GM19438 (cell line): ENCODE measurements around the gene UNC5A.

Experiments
- ATAC-seq: cut with Tn5 transposase; IDR thresholded peaks from one replicate; pipeline ENCODE4 v1.9.1; 2021; ENCODE audit warnings: low read depth; ENCODE audit not compliant: unreplicated experiment

The UNC5A gene

DNA sequence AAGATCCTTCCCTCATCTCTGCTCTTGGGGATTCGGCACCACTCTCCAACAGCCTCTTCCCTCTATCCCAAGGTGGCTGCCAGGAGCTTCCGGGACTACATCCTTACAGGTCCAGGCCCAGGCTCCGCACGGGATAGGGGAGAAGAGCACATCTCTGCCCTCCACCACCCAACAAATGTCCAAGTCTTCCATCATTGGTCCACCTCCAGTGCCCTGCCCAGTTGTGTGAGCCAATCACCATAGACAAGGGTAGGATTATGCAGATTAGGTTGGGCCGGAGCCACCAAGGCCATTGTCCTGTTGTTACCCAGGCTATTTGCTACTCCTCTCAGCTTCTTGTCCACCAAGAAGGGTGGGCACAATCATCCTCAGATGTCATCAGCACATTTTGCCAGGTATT, 9.1 kb downstream of the UNC5A start:
- no peak for ATAC-seq

DNA sequence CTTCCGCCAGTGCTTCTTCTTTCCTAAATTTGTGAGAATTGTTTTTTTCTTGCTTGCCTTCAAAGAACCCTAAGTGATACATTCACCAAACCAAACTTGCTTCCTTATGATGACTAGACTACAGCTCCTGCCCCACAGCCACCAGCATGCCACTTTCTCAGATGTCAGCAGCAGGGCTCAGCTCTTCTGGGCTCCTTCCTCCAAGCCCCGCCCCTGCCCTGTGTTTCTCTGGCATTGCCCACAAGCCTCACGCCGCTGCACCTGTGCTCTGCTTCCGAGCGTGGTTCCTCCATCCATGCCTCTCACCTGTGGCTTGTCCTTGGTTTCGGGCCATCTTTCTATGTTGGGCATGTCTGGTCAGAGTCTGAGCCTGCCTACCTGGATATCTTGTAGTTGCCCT, 10.6 kb downstream of the UNC5A start:
- ATAC-seq, result no peak

DNA sequence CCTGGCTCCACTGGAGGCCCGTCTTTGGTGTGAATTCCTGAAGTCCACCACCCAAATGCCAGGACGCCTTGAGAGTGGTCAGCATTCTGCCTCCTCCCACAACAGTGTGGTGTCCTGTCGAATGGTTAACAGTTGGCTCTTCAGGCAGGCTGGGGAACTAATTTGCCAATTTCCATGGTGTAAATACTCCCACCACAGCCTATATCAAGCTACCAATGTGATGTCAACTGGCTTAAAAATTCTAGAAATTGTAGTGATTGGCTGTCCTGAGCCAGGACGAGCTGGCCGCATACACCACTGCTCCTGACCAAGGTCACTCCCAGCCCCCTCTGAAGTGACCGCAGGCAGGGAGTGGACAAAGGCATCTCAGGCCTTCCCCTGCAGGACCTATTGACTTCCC, 11.1 kb downstream of the UNC5A start:
- no peak for ATAC-seq

DNA sequence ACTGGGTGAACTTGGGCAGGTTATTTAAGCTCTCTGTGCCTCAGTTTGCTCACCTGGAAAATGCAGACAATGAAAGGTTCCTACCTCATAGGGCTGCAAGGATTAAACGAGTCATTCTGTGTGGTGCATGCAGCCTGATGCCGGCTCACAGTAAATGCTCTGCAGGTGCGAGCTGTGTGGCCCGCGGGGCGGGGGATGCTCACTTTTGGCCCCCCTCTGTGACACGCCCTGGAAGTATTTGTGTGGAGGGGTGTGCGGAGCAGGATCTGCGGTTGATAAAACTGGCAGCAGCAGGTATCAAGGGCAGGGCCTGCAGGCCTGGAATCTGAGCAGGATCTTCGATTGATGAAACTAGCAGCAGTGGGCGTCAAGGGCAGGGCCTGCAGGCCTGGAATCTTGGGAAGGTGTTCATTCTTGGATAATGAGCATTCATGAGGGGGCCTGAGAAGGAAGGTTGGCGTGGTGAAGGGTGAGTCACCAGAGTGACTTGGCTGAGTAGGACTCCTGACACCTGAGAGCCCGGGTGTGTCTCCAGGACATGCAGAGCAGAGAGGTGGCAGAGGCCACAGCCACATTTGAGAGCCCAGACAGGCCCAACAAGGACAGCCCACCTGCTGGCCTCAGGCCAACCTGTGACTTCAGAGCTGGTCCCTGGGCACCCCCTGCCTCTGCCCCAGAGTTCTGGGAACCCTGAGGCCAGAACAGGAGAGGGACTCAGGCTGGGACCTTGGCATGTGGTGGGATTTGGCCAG, 11.9 kb downstream of the UNC5A start:
- ATAC-seq, result no peak

DNA sequence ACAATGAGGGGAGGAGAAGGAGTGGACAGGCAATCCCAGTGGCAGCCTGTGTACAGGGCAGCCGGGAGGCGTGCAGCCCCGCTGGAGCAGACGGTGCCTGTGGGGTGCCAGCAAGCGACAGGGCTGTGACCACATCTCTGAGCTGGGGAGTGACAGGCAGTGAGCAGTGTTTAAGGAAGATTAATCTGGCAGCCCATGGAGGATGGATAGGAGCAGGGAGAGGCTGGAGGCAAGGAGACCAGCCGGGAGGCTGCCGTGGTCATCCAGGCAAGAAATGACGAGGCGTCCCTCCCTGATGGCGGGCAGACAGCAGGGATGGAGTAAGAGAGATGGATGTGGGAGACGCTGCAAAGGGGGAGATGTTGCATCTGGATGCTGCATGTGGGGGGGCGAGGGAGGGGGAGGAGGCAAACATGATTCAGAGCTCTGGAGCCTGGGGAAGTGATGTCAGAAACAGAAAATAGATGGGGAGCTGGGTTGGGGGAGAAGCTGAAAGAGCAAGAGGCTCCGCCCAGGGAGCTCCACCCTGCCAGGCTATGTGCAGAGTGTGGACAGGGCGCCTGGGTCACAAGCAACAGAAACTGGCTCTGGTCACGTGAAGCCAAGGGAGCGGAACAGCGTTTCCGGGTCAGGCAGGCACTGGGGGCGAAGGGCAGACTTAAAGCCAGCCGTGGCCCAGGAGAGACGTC, 12.6 kb downstream of the UNC5A start:
- ATAC-seq, result no peak

DNA sequence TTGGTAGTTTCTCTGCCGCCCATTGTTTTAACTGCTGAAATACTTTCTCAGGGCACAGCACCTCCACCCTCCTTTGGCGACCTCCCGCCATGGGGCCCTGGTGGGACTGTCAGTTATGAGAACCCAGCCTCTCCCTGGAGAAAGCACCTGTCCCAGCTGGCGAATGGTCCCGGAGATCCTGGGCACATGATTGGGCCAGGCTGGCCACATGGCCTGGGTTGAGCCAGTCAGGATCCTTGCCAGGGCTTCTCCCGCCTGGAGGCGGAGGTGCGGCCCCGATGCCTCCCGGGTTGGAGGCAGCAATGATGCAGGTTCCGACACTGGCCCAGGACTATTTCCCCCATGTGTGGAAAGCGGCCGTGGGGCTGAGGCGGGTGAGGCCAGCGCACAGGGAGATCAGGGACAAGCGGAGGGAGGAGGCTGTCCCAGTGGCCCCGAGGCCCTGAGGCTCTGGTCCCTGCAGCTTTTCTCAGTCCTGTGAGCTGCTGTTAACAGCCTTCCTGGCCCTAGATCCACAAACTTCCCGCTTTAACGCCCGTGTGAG, 13.6 kb downstream of the UNC5A start:
- no peak for ATAC-seq

DNA sequence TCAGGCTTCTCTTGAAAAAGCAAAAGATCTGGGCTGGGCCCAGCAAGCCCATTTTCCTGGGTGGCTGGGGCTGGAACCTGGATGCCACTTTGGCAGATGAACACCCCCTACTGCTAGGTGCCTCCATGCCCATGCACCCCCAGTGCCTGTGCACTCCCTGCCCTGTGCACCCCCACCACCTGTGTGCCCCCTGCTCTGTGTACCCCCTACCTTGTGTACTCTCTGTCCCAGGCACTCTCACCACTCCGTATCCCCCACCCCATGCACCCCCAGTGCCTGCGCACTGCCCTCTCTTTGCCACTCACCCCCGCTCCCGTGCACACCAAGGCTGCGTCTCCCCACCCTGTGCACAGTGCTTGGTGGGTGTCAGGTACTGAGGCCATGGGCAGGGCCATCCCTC, 14.2 kb downstream of the UNC5A start:
- no peak for ATAC-seq

DNA sequence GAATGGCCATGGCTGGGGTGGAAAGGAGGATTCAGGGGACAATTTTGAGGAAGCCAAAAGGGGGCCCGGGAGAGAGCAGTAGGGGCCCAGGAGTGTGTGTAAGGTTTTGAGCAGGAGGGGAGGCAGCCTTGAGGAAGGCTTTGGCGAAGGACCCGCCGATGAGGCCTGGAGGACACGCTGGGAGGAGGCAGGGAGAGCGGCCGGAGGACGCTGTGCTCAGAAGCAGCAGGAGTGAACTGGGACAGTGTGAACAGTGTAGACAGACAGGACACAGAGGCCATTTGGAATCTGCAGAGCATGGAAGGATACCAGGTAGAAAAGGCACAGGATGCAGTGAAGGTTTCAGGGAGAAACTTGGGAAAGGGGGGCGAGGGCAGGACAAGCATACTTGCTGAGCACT, 14.9 kb downstream of the UNC5A start:
- ATAC-seq, result no peak

DNA sequence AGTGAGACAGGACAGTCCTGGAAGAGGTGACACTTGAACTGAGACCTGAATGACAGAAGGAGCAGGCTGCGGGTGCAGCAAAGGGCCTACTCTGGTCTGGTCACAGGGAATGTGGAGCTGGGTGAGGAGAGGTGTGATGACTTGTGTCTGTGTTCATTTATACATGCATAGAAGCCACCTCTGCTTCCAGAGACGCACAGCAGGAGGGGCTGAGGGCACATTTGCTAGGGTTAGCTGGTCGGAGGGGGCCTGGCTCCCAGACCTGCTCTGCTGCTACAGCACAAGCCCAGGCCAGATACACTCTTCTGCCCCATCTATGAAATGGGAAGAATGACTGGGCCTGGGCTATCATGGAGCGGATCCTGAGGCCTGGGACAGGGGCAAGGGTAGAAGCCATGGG, 15.6 kb downstream of the UNC5A start:
- no peak for ATAC-seq

DNA sequence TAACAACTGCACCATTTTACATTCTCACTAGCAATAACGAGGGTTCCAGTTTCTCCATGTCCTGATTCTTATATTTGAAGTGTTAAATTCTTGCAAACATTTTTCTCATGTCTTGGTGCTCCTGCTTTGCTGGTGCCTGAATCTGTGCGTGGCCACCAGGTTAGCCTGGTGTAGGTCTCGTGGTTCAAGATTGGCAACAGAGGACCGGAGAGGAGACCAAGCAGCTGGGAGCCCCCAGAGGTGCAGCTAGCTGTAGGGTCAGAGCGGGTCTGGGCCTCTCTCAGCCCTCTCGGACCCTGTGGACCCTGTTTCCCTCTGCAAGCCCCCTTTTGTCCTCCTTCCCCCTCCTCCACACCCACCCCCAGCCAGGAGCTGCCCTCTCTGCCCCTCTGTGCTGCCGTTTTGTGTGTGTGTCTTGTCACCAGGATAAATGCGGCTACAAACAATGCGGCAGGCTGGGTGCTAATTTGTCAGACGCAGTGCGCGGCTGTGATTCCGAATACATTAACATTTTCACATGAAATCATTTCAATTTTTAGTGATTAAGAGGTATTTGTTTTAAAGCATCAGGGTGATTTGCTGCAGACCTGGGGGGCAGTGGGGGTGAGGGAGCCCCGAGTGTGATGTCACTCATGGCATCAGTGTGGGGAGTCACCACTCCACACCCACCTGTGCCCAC, 17.5 kb downstream of the UNC5A start:
- ATAC-seq, result no peak

DNA sequence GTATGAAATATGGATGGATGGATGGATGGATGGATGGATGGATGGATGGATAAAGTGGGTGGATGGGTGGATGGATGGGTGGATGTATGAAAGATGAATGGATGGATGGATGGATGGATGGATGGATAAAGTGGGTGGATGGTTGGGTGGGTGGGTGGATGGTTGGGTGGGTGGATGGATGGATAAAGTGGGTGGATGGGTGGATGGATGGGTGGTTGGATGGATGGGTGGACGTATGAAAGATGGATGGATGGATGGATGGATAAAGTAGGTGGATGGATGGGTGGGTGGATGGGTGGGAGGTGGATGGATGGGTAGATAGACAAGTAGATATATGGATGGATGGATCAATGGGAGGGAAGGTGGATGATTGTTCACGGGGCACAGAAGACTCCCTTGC, 19.0 kb downstream of the UNC5A start:
- ATAC-seq, result no peak

DNA sequence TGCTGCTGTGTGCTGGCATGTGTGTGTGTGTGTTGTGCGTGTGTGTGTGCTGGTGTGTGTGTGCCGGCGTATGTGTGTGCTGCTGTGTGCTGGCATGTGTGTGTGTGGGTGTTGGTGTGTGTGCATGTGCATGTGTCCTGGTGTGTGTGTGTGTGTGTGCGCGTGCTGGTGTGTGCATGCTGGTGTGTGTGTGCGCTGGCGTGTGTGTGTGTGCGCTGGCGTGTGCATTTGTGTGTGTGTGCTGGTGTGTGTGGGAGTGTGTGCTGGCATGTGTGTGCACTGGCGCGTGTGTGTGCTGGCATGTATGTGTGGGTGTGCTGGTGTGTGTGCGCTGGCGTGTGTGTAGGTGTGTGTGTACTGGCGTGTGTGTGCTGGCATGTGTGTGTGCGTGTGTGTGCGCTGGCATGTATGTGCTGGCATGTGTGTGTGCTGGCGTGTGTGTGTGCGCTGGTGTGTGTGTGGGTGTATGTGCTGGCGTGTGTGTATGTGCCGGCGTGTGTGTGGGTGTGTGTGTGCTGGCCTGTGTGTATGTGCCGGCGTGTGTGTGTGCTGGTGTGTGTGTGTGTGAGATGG, 20.1 kb downstream of the UNC5A start:
- no peak for ATAC-seq

DNA sequence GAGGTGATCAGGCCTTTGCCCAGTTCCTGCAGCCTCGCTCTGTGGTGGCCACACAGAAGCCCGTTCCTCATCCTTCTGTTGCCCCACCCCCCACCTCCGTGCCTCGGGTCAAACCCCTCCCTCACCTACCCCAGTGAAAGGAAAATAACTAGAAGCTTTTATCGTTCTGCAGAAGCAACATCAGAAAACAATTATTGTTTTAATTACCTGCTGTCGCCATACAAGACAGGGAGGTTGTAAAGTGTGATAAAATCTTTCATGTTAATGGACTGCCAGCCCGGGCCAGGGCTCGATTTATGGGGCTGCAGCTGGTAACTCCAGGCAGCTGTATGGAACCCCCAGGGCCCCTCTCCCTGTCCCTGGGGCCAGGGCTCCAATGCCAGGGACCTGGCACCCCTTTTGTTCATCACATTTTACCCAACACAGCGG, 20.6 kb downstream of the UNC5A start:
- ATAC-seq, result no peak

DNA sequence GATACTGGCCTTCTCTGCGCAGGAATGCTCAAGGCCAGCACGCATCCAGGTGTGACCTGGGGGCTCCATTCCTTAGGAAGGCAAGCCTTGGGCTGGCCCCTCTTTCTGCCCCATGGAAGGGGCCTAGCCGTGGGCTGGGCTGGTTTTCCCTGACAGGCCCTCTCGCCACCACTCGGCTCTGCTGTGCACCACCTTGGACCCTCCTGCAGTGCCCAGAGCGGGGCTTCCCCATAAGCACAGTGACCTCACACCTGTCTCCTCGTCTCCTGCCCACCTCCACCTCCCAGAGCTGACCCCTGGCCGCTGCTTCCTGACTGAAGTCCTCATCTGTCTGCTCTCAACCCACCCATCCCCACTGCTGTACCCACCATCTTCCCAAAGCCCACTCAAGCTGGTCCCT, 21.1 kb downstream of the UNC5A start:
- ATAC-seq, result no peak

DNA sequence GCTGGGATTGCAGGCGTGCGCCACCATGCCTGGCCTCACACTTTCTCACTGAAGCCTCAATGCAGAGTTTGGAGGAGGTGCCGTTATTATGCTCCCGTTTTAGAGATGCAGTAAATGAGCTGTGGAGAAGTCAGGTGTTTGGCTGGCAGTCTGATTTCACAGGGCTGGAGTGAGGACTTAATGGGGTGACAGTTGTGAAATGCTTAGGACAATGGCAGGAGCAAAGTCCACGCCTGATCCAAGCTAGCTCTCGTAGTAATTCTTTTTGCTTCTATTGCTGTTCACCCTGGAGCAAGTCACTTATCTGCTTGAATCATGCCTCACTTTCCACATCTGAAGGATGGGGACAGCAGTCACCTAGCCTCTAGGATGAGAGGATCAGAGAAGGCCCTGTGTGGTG, 21.8 kb downstream of the UNC5A start:
- no peak for ATAC-seq

DNA sequence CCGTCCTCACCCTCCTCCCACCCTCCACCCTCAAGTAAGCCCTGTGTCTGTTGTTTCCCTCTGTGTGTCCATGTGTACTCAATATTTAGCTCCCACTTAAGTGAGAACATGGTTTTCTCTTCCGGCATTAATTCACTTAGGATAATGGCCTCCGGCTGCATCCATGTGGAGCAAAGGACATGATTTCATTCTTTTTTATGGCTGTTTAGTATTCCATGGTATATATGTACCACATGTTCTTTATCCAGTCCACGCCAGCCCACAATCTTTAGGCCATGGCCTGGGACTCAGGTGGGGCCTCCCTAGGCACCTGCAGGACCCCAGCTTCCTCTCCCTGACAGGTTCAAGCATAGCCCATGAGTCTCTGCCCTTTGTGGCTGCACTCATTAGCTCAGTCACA, 22.9 kb downstream of the UNC5A start:
- no peak for ATAC-seq

DNA sequence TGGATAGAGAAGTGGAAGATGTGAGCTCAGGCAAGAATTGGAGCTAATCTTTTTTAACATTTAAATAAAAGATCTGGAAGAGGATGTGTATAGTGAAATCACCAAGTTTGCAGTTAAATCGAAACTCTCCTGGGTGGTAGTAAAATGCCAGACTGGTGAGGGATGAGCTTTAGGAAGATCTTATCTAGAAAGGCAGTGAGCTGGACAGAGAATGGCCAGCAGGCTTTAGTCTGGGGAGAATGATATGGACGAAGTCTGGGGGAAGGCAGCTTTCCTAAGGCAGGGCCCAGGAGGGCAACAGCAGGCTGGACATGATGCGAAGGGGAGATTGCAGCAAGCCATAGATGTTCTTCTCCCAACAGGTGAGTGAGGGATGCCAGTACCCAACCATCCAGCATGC, 25.6 kb downstream of the UNC5A start:
- no peak for ATAC-seq

DNA sequence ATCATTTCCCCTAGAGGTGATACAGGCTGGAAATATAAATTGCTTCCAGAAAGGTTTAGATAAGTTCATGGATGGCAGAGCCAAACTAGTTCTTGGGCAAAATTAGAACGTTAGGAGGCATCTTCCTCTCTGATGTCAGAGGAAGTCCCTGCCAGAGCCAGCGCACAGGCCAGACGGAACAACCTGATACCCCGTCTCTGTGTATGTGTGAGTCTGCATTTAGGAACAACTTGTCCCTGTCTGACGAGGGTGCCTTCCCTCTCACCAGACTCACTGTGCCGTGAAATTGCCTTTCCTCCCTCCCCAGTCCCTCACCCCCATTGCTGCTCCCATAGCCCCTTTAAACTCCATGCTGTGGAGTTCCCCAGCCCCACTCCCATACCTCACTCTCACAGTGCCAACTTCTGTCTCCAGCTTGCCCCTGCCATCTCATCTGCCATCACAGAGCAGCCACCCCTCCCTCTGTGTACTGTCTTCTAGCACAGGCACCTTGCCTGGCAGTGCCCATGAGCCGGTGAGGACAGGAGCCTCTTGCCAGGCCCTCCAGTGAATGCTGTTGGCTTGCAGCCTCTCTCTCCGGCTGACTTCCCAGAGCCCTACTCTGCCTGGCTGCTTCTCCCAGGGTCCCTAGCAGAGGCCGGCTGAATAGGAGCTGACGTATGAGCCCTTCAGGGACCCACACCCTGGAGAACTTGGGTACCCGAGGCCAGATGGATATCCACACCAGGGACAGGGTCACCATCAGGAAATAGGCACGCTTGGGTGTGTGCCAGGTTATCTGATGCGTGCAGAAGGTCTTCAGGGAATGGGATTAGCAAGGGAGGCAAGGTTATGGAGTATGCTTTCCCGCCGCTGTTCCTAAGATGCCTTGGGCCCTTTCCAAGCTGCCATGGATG, 26.7 kb downstream of the UNC5A start:
- ATAC-seq, result no peak

DNA sequence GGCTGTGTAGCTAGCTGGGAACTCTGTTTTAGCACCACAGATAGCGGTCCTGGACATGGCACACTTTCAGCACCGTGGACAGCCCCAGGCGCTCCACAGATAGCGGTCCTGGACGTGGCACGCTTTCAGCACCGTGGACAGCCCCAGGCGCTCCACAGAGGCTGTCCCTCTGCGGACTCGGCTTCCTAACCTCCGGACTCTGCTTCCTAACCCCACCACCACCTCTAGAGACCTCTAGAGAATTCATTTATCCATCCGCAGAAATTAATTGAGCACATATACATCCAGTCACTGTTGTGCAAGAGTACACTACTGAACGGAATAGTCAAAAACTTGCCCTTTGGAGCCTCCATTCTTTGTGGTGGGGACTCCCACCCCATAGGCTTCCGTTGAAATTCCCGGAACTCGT, 27.4 kb downstream of the UNC5A start:
- ATAC-seq, result no peak

DNA sequence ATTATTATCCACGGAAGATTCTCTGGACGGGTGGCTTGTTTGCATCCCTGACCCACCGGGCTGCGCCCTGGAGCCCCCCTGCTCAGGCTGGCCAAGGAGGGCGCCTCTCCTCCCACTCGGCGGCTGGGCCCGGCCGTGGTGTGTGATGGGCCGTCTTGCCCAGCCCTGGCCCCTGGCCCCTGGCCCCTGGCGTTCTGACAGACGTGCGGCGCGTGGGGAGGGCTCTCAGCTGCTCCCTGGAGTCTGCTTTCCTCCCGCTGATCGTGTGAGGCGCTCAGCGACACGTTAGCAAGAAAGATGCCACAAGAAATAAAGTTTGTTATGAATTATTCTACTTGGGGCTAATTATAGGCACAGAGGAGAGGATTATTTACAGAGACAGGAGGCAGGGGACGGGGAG, 33.3 kb downstream of the UNC5A start:
- no peak for ATAC-seq
